Esophagus squamous epithelium (tissue), 5 donors: Measurements from ENCODE around the gene PLOD2. TPM values are rescaled to one million over a fixed set of nuclear protein-coding genes. Genes with fewer than 3 reads are reported as not detected.
A peak's percentile ranks its signal among the peaks of the same experiment; 100 is the strongest.

Experiments used
- DNase-seq: peaks from one replicate; lab custom pipeline; 2025; lab: John Stamatoyannopoulos, UW
- H3K27ac ChIP-seq, 4 donors: fragments of 200-600 bp; sonication (generic); one replicate each; pipeline ENCODE4 v1.5.1; 2016 to 2019; ENCODE audit warnings: mild to moderate bottlenecking in 1 of 4
- H3K27me3 ChIP-seq, 4 donors: fragments of 200-600 bp; sonication (generic); 1 replicate in 3 of 4; 2 replicates in 1 of 4; pipeline versions ENCODE4 v1.5.1 to v1.6.0; 2017 to 2021; ENCODE audit warnings: antibody characterized with exemption in 1 of 4
- H3K36me3 ChIP-seq, 3 donors: fragments of 200-600 bp; sonication (generic); one replicate each; pipeline ENCODE4 v1.5.1; 2016 to 2019
- H3K4me1 ChIP-seq, 3 donors: fragments of 200-600 bp; sonication (generic); one replicate each; pipeline ENCODE4 v1.5.1; 2017 to 2019
- H3K4me3 ChIP-seq, 4 donors: fragments of 200-600 bp; sonication (generic); 1 replicate in 3 of 4; 2 replicates in 1 of 4; pipeline ENCODE4 v1.5.1; 2016 to 2019; ENCODE audit warnings: mild to moderate bottlenecking in 2 of 4, moderate library complexity in 1 of 4
- H3K9me3 ChIP-seq, 3 donors: fragments of 200-600 bp; sonication (generic); one replicate each; pipeline ENCODE4 v1.5.1; 2016 to 2019
- CTCF ChIP-seq, 6 experiments: fragments of 450-650 bp in 4 of 6; fragments of 200-600 bp in 2 of 6; sonication (generic) in 2 of 6; IDR thresholded peaks; one replicate each; pipeline ENCODE4 v1.5.1; 2016 to 2019; ENCODE audit warnings: antibody characterized with exemption in 6 of 6, mild to moderate bottlenecking in 4 of 6, moderate library complexity in 4 of 6
- POLR2A ChIP-seq, 4 donors: fragments of 450-650 bp; IDR thresholded peaks; one replicate each; pipeline ENCODE4 v1.6.1; 2017; ENCODE audit warnings: antibody characterized with exemption in 4 of 4, mild to moderate bottlenecking in 4 of 4, moderate library complexity in 3 of 4
- WGBS, 2 donors: methylation state at CpG; one replicate each; pipeline ENCODE4 v1.1.5; 2018; 5-methylcytosine and 5-hydroxymethylcytosine counted together
- intact Hi-C: fragments of 100-400 bp; cut with DNase I; formaldehyde crosslinking; loops from one replicate; pipeline ENCODE4 v1.15.0; 2022
- total RNA-seq, 4 donors: library from RNA; depleted of rRNA; stranded (reverse); fragments of >200 nt; gene quantifications; one replicate each; pipeline ENCODE4 v1.1.0, GENCODE V29; 2016
- donor health status: DM: yes; HTN: yes; CAD: no.

The PLOD2 gene
- total RNA-seq, 4 donors from 2014 or later, result 13.3 to 29.1 (median 23.2) TPM

- no peak for DNase-seq
- H3K27me3 ChIP-seq, result no peaks in the 10 kb centered on the region
- WGBS, 2 donors, result 83% methylated on average over 3 of the region's 3 CpGs
- no peak overlapping the region for H3K27ac ChIP-seq
- H3K4me3 ChIP-seq, result no peak overlapping the region
- H3K9me3 ChIP-seq, result no peaks in the 10 kb centered on the region
- TF ChIP-seq POLR2A (IDR thresholded peaks at IDR 0.05) (no peak), CTCF (IDR thresholded peaks at IDR 0.05) (no peak)
- intact Hi-C loops, result no loop called here
- no peaks in the 10 kb centered on the region for H3K4me1 ChIP-seq
- peaks cover 0 to 28% (median 0%) of the 10 kb centered on the region in 3 donors for H3K36me3 ChIP-seq
Measured at GRCh38 chr3:146072061-146072460, 88.9 kb downstream of the PLOD2 start.

DNA sequence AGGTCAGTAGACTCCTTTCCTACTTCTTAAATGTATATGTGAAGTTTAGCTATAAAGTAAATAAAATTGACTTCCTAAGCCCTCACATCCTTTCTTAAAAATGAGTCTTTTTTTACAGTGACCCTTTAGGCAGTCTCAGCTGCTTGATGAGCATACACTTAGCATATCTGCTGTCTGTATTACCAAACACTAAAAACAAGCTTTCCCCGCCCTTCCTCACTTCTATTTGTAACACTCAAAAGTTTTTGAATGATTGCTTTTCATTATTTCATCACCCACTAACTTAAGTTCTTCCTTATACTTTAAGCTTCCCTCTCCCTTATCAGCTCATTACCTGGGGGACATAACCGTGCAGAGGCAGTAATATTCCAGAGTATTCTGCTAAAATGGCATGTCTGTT, 89.4 kb downstream of the PLOD2 start:
- no peak for DNase-seq
- no peak for TF ChIP-seq CTCF (IDR thresholded peaks at IDR 0.05)
- no peak for TF ChIP-seq POLR2A (IDR thresholded peaks at IDR 0.05)
- Histone ChIP-seq H3K4me3 (no peak overlapping the region), H3K4me1 (no peaks in the 10 kb centered on the region), H3K27ac (no peak overlapping the region), H3K9me3 (no peaks in the 10 kb centered on the region), H3K27me3 (no peaks in the 10 kb centered on the region), H3K36me3 (peaks cover 0 to 27% (median 0%) of the 10 kb centered on the region in 3 donors)
- 68 to 81% methylated on average over 2 of the region's 2 CpGs for WGBS, 2 donors
- intact Hi-C loops, result no loop called here

GRCh38 chr3:146067048-146067447, 93.9 kb downstream of the PLOD2 start:
- intact Hi-C loops, result loop anchor here (10.0 kb wide), 1 partner anchor 108 kb away; no protein-coding TSS in a partner anchor
- peaks cover 0 to 17% (median 0%) of the 10 kb centered on the region in 3 donors for H3K36me3 ChIP-seq
- WGBS, 2 donors, result 74 to 84% methylated on average over 3 of the region's 3 CpGs
- TF ChIP-seq POLR2A (IDR thresholded peaks at IDR 0.05) (no peak), CTCF (IDR thresholded peaks at IDR 0.05) (no peak)
- DNase-seq, result no peak
- H3K27ac ChIP-seq, result no peak overlapping the region
- no peaks in the 10 kb centered on the region for H3K9me3 ChIP-seq
- H3K4me3 ChIP-seq, result no peak overlapping the region
- no peaks in the 10 kb centered on the region for H3K4me1 ChIP-seq
- no peaks in the 10 kb centered on the region for H3K27me3 ChIP-seq

GRCh38 chr3:146065573-146066006, 95.4 kb downstream of the PLOD2 start:
- Histone ChIP-seq H3K36me3 (peaks cover 0 to 11% (median 0%) of the 10 kb centered on the region in 3 donors), H3K27ac (no peak overlapping the region), H3K4me3 (no peak overlapping the region), H3K9me3 (no peaks in the 10 kb centered on the region), H3K27me3 (no peaks in the 10 kb centered on the region), H3K4me1 (no peaks in the 10 kb centered on the region)
- 25 to 34% methylated on average over 2 of the region's 2 CpGs for WGBS, 2 donors
- no peak for DNase-seq
- intact Hi-C loops, result loop anchor here (10.0 kb wide), 1 partner anchor 109 kb away; no protein-coding TSS in a partner anchor
- TF ChIP-seq CTCF (IDR thresholded peaks at IDR 0.05) (peak in 5 of 6 experiments; percentile 53 to 84 (median 76)), POLR2A (IDR thresholded peaks at IDR 0.05) (no peak)

- Histone ChIP-seq H3K9me3 (no peaks in the 10 kb centered on the region), H3K27ac (peak overlapping the region in 2 of 4 donors; percentile 1 to 45), H3K4me3 (no peak overlapping the region), H3K36me3 (no peaks in the 10 kb centered on the region), H3K4me1 (no peaks in the 10 kb centered on the region), H3K27me3 (no peaks in the 10 kb centered on the region)
- TF ChIP-seq CTCF (IDR thresholded peaks at IDR 0.05) (no peak), POLR2A (IDR thresholded peaks at IDR 0.05) (no peak)
- intact Hi-C loops, result loop anchor here (10.0 kb wide), 1 partner anchor 277 kb away; no protein-coding TSS in a partner anchor
- 58 to 78% methylated on average over 2 of the region's 2 CpGs for WGBS, 2 donors
- DNase-seq, result no peak
Measured at GRCh38 chr3:146058241-146058640, 102.7 kb downstream of the PLOD2 start.
